HFF-Myc (cell line): ENCODE results near the gene EXOC2.

Experiments
- DNase-seq: peaks from one replicate; pipeline ENCODE4 v3.0.0-alpha.2; 2011; ENCODE audit warnings: low read depth; ENCODE audit errors: extremely low read depth
- H3K4me3 ChIP-seq: replicated peaks from 2 replicates; pipeline ENCODE4 v1.5.1; 2011; ENCODE audit warnings: low read depth, mild to moderate bottlenecking, control low read depth, low read length
- TF ChIP-seq, protein P1 (sequence below): IDR thresholded peaks from 2 replicates; pipeline ENCODE4 v1.5.1; 2012; ENCODE audit warnings: mild to moderate bottlenecking, low read depth, low read length, control low read depth; ENCODE audit errors: missing control alignments

EXOC2 gene

DNA sequence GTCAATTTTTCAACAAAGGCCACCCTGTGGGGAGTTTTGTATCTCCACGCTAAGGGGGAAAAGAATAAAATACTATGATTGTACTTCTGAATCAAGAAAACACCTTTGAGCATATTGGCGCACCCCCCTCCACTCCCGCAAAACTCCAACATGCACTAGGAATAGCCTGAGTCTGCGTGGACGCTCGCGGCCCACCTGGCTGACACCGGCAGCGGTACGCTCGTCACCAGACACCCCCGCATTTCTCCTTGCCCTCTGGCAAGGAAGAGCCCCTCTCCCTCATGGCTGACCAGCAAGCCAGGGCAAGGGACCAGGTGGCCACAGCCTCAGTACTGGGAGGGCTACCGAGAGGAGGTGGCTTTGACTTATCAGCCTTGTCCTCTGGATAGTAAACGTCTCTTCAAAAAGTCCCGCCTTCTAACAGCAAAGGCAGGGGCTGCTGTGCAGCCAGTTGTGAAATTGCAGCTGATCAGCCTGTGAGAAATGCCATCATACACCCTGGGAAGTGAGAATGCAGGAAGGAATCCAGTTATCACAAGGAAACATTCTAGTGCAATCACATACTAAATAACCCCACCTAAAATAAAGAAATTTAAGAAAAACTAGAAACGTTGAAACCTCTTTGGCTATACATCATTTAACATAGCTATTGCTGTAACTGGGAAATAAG is 120.2 kb downstream of the EXOC2 start:
- TF ChIP-seq, protein P1, sequence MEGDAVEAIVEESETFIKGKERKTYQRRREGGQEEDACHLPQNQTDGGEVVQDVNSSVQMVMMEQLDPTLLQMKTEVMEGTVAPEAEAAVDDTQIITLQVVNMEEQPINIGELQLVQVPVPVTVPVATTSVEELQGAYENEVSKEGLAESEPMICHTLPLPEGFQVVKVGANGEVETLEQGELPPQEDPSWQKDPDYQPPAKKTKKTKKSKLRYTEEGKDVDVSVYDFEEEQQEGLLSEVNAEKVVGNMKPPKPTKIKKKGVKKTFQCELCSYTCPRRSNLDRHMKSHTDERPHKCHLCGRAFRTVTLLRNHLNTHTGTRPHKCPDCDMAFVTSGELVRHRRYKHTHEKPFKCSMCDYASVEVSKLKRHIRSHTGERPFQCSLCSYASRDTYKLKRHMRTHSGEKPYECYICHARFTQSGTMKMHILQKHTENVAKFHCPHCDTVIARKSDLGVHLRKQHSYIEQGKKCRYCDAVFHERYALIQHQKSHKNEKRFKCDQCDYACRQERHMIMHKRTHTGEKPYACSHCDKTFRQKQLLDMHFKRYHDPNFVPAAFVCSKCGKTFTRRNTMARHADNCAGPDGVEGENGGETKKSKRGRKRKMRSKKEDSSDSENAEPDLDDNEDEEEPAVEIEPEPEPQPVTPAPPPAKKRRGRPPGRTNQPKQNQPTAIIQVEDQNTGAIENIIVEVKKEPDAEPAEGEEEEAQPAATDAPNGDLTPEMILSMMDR = no peak
- H3K4me3 ChIP-seq = no peak overlapping the region
- DNase-seq = no peak

DNA sequence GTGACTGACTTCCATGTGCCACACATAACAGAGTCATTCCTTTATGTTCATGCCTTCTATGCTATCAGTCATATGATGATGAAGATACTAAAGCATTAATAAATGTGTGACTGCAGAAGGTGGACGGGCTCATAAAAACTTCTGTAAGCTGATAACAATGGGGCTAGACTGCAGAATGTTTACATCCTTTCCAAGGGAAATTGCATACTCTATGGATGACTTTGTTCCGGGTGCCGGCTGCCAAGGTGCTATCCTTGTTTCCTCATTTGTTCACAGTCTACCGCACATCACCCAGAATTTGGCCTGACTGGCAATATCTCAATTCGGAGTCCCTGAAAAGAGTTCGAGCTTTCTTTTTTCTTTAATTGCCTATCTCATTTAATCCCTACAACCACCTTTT is 121.0 kb downstream of the EXOC2 start:
- no peak overlapping the region for H3K4me3 ChIP-seq
- no peak for DNase-seq
- TF ChIP-seq, protein P1 = no peak

- TF ChIP-seq, protein P1 = no peak
- H3K4me3 ChIP-seq = no peak overlapping the region
- no peak for DNase-seq
These were observed 122.1 kb downstream of the EXOC2 start for GRCh38 chr6:570825-571224.

- H3K4me3 ChIP-seq = no peak overlapping the region
- no peak for DNase-seq
- TF ChIP-seq, protein P1 = no peak
These were observed 123.9 kb downstream of the EXOC2 start for GRCh38 chr6:568954-569523.

- DNase-seq = no peak
- H3K4me3 ChIP-seq = no peak overlapping the region
- TF ChIP-seq, protein P1 = no peak
These were observed 124.9 kb downstream of the EXOC2 start for GRCh38 chr6:568085-568484.

- TF ChIP-seq, protein P1 = no peak
- H3K4me3 ChIP-seq = no peak overlapping the region
- DNase-seq = no peak
These were observed 129.1 kb downstream of the EXOC2 start for GRCh38 chr6:563863-564262.
